Osteoblast (primary cell): ENCODE data around the gene VWA2. TPM values are rescaled to one million over a fixed set of nuclear protein-coding genes. Genes with fewer than 3 reads are reported as not detected.
A peak's percentile ranks its signal among the peaks of the same experiment; 100 is the strongest.

Experiments
- DNase-seq: peaks from one replicate; pipeline ENCODE4 v3.0.0; 2011; ENCODE audit warnings: low spot score, mixed read lengths; ENCODE audit not compliant: insufficient read length; ENCODE audit errors: missing footprints
- H2AFZ ChIP-seq: 2 replicates; pipeline ENCODE4 v1.6.0; 2011; ENCODE audit warnings: mild to moderate bottlenecking, low read length
- H3K27ac ChIP-seq: 2 replicates; pipeline ENCODE4 v1.5.1; 2011; ENCODE audit warnings: mild to moderate bottlenecking, low read depth, low read length, moderate library complexity
- H3K27me3 ChIP-seq: 2 replicates; pipeline ENCODE4 v1.6.0; 2012; ENCODE audit warnings: mild to moderate bottlenecking, control low read depth, inconsistent platforms, low read length, moderate library complexity; ENCODE audit not compliant: insufficient read depth
- H3K36me3 ChIP-seq: 2 replicates; pipeline ENCODE4 v1.5.1; 2011; ENCODE audit warnings: mild to moderate bottlenecking, low read length, control low read depth, moderate library complexity; ENCODE audit not compliant: insufficient read depth
- H3K4me1 ChIP-seq: 2 replicates; pipeline ENCODE4 v1.5.1; 2011; ENCODE audit warnings: mild to moderate bottlenecking, low read length, control low read depth, moderate library complexity; ENCODE audit not compliant: insufficient read depth
- H3K4me2 ChIP-seq: 2 replicates; pipeline ENCODE4 v1.6.0; 2011; ENCODE audit warnings: mild to moderate bottlenecking, low read length; ENCODE audit not compliant: insufficient read depth
- H3K4me3 ChIP-seq: fragments of 200-600 bp; sonication (generic); 3 replicates; pipeline ENCODE4 v1.5.1; 2012; ENCODE audit warnings: mild to moderate bottlenecking, low read length, inconsistent platforms; ENCODE audit not compliant: insufficient read depth
- H3K79me2 ChIP-seq: 2 replicates; pipeline ENCODE4 v1.6.0; 2012; ENCODE audit warnings: mild to moderate bottlenecking, low read length, control low read depth, inconsistent platforms; ENCODE audit not compliant: insufficient read depth
- H3K9me3 ChIP-seq: 2 replicates; pipeline ENCODE4 v1.5.1; 2011; ENCODE audit warnings: low read depth, low read length, control low read depth
- H4K20me1 ChIP-seq: 2 replicates; pipeline ENCODE4 v1.6.0; 2012; ENCODE audit warnings: mild to moderate bottlenecking, low read length, control low read depth; ENCODE audit not compliant: insufficient read depth
- total RNA-seq: library from RNA; depleted of rRNA; stranded (reverse); fragments of >200 nt; gene quantifications from 2 replicates; pipeline ENCODE4 v1.2.3, GENCODE V29; 2012
- TF ChIP-seq, protein P1 (sequence below): IDR thresholded peaks from 2 replicates; pipeline ENCODE4 v1.5.1; 2011; ENCODE audit warnings: mild to moderate bottlenecking, low read depth, low read length, moderate library complexity; ENCODE audit errors: extremely low read depth

VWA2 gene
- total RNA-seq, 1 donor, result under 0.01 TPM

DNA sequence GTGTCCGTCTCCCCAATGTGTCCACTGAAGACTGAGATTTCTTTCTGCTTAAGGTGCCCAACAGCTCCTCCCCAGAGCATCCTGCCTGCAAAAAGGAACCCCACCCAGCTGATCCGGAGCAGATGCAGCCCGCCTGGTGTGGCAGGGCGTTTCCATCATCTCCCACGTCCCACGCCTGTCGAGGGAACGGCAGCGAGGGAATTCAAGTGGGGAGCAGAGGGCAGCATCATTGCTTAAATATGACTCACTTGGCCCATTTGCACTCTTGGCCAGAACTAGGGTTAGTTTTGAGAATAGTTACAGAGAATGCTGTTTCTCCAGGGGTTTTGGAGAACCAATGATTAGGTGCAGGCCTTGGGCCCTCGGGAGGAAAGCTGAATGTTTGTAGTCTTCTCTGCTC lies 20.8 kb downstream of the VWA2 start:
- no peak for DNase-seq
- Histone ChIP-seq H3K4me2 (no peak overlapping the region), H3K36me3 (no peaks in the 10 kb centered on the region), H2AFZ (no peak overlapping the region), H3K4me1 (peaks cover 15% of the 10 kb centered on the region), H3K79me2 (no peaks in the 10 kb centered on the region), H4K20me1 (no peaks in the 10 kb centered on the region), H3K27ac (no peak overlapping the region), H3K9me3 (no peaks in the 10 kb centered on the region), H3K27me3 (peaks cover 4% of the 10 kb centered on the region), H3K4me3 (no peak overlapping the region)
- TF ChIP-seq, protein P1, sequence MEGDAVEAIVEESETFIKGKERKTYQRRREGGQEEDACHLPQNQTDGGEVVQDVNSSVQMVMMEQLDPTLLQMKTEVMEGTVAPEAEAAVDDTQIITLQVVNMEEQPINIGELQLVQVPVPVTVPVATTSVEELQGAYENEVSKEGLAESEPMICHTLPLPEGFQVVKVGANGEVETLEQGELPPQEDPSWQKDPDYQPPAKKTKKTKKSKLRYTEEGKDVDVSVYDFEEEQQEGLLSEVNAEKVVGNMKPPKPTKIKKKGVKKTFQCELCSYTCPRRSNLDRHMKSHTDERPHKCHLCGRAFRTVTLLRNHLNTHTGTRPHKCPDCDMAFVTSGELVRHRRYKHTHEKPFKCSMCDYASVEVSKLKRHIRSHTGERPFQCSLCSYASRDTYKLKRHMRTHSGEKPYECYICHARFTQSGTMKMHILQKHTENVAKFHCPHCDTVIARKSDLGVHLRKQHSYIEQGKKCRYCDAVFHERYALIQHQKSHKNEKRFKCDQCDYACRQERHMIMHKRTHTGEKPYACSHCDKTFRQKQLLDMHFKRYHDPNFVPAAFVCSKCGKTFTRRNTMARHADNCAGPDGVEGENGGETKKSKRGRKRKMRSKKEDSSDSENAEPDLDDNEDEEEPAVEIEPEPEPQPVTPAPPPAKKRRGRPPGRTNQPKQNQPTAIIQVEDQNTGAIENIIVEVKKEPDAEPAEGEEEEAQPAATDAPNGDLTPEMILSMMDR, result no peak

DNA sequence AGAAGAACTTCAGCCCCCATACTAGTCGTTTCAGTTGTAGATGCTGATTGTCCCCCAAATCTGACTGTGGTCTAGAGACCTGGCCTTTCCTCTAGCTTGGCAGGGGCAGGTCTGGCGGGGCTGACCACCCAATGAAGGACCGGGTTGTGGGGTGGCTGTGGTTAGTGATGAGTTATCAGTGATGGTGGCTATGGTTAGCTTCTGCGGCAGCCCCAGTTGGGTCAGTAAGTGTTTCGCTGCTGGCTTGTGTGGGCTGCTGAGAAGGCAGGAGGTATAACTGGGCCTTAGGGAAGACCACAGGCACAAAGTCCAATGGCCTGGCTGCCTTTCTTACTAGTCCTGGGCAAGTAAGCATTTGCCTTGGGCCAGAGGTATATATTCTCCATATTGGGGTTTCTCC lies 21.3 kb downstream of the VWA2 start:
- TF ChIP-seq, protein P1, result no peak
- Histone ChIP-seq H4K20me1 (no peaks in the 10 kb centered on the region), H3K36me3 (no peaks in the 10 kb centered on the region), H3K4me2 (no peak overlapping the region), H2AFZ (no peak overlapping the region), H3K27ac (no peak overlapping the region), H3K79me2 (no peaks in the 10 kb centered on the region), H3K4me1 (peaks cover 15% of the 10 kb centered on the region), H3K4me3 (no peak overlapping the region), H3K27me3 (peaks cover 4% of the 10 kb centered on the region), H3K9me3 (no peaks in the 10 kb centered on the region)
- no peak for DNase-seq

DNA sequence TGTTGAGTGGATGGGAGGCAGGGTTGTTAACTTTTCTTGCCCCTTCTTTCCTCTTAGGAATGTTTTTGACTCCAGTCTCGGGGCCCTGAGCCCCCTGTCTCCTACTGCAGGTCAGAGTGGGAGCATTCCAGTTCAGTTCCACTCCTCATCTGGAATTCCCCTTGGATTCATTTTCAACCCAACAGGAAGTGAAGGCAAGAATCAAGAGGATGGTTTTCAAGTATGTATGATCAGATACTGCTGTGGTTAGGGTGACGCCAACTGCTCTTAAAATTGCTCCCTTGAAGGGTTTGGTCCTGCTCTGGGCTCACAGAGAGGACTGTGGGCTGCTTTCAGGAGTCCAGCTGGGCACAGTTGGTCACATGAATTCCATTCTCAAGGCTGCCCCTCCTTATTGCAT lies 22.0 kb downstream of the VWA2 start:
- Histone ChIP-seq H3K27ac (no peak overlapping the region), H3K4me2 (no peak overlapping the region), H2AFZ (no peak overlapping the region), H3K4me3 (no peak overlapping the region), H4K20me1 (no peaks in the 10 kb centered on the region), H3K79me2 (no peaks in the 10 kb centered on the region), H3K36me3 (no peaks in the 10 kb centered on the region), H3K4me1 (peaks cover 15% of the 10 kb centered on the region), H3K27me3 (peaks cover 4% of the 10 kb centered on the region), H3K9me3 (no peaks in the 10 kb centered on the region)
- peak; percentile 89 for DNase-seq
- TF ChIP-seq, protein P1, result no peak

DNA sequence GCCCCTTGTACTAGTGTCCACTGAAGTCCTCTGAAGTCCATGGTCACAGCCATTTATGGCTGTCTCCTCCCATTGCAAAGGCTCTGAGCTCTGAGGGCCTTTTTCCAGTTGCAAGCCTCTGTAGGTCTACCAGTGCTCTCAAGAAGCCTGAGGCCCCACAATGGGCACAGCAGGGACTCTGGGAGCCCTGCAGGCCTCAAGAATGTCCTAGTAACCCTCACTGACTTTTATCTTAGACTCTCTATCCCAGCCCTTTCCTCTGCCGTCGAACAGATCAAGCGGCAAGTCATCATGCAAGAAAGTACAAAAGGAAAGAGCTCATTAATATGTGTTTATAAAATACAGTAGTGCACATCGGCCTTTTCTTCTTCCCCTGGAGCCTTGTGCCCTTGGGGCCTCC lies 23.4 kb downstream of the VWA2 start:
- no peak for DNase-seq
- Histone ChIP-seq H2AFZ (no peak overlapping the region), H3K4me2 (no peak overlapping the region), H3K4me1 (peaks cover 15% of the 10 kb centered on the region), H3K36me3 (no peaks in the 10 kb centered on the region), H4K20me1 (no peaks in the 10 kb centered on the region), H3K4me3 (no peak overlapping the region), H3K27me3 (peaks cover 4% of the 10 kb centered on the region), H3K79me2 (no peaks in the 10 kb centered on the region), H3K9me3 (no peaks in the 10 kb centered on the region), H3K27ac (no peak overlapping the region)
- TF ChIP-seq, protein P1, result no peak
